ENCODE results near the gene FAT3.

Gene FAT3

DNA sequence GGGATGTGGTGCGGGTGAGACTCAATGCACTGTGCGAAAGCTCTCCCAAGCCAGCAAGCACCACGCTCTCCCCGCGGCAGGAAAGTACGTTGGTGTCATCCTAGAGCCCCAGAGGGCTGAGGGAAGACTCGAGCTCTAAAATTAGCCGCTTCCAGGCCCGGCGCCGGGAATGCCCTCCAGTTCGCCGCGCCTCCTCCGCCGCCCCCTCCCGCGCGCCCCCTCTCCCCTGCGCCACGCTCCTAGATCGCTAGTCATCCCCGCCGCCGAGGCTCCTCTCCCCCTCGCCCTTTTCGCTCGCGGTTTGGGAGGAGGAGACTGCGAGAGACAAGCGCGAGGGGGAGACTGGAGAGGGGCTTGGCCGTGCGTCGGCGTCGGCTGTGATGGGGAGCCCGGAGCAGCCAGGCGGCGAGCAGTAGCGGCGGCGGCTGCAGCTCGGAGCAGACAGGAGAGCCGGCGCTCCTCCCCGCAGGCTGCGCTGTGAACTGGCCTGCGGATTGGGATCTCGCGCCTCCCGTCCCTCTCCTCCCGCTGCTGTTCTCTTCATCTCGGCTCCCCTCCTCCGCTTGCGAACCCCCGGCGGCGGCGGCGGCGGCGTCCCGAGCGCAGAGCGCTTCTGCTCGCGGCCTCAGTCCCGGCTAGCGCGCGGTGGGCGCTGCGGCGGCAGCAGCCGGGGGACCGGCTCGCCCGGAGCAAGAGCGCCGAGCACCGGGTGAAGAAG lies at the start of gene FAT3:
Gene FAT3 (plus strand): TSS at position 412 of the 718 bp plus-strand sequence. CDS start 127,295 bp downstream, outside the sequence.
- in situ Hi-C loops (cut with HindIII; ENCODE audit: low sequenced_read_pairs): no loop called here

DNA sequence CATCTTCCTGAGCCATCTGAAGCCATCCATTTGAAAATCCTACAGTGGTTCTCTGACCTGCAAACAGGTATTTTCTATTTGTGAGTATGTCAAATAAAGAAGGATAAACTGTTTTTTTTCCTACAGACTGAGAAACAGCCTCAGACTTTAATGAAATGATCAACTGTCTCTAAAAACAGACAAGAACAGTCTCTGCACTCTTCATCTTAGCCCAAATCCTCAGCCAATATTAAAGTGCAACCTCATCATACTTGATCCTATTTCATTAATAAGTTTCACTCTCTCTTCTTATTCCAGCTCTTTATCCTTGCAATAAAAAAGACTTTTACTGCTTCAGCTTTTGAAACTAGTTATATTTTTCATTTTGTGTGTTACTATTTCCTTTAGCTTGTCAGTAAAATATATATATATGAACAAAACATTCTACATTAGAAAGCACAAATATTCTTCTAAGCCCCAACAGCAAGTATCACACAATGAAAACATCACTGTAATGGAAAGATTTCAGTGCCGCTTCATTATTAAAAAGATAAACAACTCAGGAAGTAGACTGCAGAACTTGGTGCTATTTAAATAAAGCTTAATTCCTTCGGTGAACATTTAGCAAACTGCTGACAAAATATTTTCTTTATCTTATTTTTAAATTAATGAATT lies 45.5 kb upstream of the FAT3 start:
- in situ Hi-C loops (cut with HindIII; ENCODE audit: low sequenced_read_pairs): no loop called here

DNA sequence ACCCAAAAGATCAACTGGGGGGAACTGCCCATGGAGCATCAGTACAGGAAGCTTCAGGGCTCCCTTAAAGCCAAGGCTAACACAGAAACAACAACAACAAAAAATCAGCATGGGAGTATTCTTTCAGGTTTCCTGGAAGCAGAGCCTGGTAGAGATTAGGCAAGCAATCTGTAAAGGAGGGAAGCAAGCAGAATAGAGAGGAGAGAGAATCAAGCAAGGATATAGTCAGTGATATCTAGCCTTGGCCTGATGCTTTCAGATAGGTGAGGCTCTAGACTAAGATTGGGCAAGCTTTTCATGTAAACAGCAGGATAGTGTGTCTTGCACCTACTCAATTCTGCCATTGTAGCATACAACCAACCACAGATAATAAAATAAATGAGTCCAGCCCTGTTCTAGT lies 44.4 kb upstream of the FAT3 start:
- in situ Hi-C loops (cut with HindIII; ENCODE audit: low sequenced_read_pairs): no loop called here

DNA sequence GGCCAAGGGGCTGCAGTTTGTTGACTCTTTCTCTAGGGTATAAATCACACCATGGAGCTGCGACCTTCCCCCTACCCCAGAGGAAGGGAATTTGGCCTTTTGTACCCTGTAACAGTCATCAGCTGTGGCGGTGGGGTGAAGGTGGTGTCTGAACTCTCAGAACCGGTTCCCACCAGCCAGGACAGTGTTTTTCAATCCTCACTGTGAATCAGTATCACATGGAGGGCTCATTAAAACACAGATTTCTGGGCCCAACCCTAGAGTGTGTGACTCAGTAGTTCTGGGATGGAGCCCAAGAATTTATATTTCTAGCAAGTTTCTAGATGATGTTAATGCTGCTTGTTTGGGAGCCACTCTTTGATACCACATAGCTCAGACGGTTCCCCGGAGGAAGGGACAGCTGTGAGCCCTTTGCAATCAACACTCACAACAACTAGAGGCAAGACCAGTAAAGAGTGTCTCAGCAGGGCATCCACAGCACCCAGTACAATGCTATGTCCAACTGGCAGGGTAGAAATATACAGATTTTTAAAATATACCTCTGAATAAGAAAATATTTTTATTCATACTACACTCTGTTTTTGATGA lies 43.9 kb upstream of the FAT3 start:
- in situ Hi-C loops (cut with HindIII; ENCODE audit: low sequenced_read_pairs): no loop called here

DNA sequence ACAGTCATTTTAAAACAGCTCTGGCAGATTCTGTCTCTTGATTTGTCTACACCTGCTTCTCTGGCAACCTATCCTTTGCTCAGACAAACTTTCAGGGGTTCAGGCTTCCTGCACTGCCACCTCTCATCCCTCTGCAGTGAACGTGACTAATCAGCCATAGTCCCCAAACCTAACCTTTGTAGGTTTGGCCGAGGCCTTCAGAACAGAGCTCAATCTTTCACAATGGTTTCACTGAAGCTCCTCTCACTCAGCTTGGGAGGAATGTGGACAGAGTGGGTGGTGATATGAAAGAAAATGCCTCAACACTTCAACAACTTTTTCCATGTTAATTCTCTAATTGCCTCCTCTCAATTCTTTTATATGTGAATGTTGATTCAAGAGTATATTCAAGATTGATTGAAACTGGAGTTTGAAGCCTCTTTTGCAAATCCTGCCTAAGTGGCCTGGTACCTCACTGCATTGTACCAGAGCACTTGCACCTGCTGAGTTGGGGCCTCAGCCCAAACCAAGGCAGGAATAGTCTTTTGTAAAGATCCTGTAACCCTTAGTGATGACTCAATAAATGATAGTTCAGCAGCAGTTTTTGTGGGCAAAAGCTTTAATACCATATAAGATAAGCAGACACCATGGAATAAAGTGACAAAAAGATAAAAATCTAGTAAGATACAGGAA lies 33.9 kb upstream of the FAT3 start:
- in situ Hi-C loops (cut with HindIII; ENCODE audit: low sequenced_read_pairs): no loop called here

DNA sequence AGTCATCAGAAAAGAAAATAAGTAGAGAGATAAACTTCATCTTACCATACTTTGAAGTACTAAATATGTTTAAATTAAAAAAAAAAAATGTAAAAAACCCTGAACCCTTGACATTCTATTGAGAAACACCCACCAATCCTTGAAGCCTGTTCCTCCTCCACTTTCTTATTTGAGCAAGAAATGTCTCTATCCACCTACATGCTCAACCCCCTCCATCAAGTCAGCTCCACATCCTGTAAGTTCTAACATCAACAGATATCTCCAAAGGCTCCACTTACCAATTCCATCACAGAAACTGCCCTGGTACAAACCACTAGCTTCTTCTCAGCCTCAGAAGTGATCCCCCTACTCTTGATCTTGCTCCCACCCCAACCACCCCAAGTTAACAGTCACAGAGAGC lies 32.5 kb upstream of the FAT3 start:
- in situ Hi-C loops (cut with HindIII; ENCODE audit: low sequenced_read_pairs): no loop called here

DNA sequence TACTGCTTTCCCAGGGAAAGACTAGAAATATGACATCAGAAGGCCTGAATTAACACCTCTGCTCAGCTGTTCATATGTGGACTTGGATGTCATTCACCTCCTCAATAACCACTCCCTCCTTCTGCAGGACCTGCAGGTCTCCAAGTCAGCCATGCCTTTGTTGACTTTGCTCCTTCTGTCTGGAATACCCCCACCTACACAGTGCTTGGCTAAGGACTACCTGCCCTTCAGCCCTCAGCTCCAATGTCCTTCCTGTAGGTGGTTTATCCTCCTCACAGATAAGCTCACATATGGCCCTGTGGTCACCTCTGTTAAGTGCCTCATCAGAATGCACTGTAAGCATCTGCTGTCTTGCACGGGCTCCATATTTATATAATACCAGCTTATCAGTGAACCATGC lies 26.4 kb upstream of the FAT3 start:
- in situ Hi-C loops (cut with HindIII; ENCODE audit: low sequenced_read_pairs): no loop called here

- in situ Hi-C loops (cut with HindIII; ENCODE audit: low sequenced_read_pairs): no loop called here
These were observed 24.6 kb upstream of the FAT3 start for GRCh38 chr11:92199991-92200390.

GRCh38 chr11:92204731-92205130 lies 19.9 kb upstream of the FAT3 start:
- in situ Hi-C loops (cut with HindIII; ENCODE audit: low sequenced_read_pairs): no loop called here

GRCh38 chr11:92206441-92206840 lies 18.2 kb upstream of the FAT3 start:
- in situ Hi-C loops (cut with HindIII; ENCODE audit: low sequenced_read_pairs): no loop called here

DNA sequence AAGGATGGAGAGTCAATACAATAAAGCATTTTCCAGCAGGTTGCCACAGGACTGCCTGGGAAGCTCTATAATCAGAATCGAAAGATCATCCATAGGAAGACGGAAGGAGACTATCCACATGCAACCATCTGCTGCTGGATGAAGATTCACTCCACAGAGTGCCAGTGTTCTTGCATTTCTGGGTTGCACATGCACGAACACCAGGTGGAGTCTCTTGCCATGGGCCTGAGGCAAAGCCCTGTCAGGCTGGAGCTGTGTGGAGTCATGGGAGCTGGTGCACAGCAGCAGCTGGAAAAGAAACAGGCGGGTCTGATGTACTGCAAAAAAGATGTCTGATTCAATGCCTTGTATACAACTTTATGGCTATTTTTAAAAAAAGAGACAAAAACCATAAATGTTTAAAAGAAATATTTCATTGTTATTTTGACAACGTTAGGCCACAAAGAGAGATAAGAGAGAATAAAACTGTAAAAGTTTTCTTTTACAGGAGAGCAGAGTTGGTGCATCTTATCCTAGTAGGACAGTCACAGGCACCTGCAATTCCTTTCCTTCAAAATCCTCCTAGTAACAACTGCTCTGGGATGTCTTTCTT lies 12.9 kb upstream of the FAT3 start:
- in situ Hi-C loops (cut with HindIII; ENCODE audit: low sequenced_read_pairs): no loop called here

DNA sequence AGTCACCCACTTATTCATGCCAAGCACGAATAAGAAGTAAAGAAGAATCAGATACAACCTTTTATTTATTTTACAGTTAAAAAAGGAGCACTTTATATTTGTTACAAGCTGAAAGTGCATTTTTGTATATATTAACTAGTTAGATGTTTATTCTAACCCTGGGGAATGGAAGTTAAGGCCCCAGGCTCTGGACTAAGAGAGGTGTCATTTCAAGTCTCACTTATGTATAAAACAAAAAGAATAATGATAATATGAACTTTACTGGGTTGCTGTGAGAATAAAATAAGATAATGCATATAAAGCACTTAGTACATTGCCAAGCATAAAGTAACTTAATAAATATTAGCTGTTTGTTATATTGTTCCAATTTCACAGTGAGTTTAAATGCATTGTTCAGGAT lies 12.1 kb upstream of the FAT3 start:
- in situ Hi-C loops (cut with HindIII; ENCODE audit: low sequenced_read_pairs): no loop called here

DNA sequence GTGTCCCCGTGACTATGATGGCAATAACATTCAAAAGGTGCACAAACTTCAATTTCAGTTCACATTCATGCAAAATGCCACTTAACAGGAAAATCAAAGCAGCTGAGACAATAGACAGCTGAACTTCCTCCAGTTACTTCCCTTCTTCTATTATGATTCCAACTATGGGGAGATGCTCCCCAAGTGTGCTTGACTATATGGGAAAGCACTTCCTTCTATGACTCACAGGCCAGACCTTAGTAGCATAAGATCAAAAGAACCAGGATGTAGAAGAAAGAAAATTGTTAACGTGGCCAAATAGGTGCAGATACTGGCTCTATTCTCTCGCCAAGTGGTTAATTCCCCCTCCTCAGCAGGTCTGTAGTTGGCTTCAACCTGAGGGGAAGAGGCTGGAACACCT lies 7.8 kb upstream of the FAT3 start:
- in situ Hi-C loops (cut with HindIII; ENCODE audit: low sequenced_read_pairs): no loop called here

DNA sequence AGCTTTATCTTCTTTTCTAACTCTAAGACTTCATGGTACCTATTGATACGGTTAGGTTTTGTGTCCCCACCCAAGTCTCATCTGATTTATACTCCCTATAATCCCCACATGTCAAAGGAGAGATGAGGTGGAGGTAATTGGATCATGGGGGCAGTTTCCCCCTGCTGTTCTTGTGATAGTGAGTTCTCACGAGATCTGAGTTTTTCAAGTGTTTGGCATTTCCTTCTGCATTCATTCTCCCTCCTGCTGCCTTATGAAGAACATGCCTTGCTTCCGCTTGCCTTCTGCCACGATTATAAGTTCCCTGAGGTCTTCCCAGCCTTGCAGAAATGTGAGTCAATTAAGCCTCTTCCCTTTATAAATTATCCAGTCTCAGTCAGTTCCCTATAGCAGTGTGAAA lies 5.1 kb upstream of the FAT3 start:
- in situ Hi-C loops (cut with HindIII; ENCODE audit: low sequenced_read_pairs): no loop called here

DNA sequence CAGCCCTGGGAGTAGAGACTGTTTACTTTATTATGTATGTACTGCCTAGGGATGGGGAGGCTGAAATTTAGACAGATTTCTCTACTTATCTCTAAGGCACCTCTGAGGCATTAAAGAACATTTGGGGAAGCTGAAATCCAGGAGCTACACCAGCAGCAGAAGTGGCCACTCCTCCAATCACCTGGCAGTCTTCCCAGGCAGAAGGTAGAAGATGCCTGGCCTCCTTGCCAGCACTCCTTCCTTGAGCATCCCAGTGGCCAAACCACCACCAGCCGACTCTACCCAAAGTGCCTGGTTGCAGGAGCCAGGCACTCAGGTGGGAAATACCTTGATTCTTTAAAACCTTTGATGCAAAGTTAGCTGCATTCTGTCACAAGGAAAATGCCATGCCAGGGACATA lies 1.9 kb upstream of the FAT3 start:
- in situ Hi-C loops (cut with HindIII; ENCODE audit: low sequenced_read_pairs): no loop called here

DNA sequence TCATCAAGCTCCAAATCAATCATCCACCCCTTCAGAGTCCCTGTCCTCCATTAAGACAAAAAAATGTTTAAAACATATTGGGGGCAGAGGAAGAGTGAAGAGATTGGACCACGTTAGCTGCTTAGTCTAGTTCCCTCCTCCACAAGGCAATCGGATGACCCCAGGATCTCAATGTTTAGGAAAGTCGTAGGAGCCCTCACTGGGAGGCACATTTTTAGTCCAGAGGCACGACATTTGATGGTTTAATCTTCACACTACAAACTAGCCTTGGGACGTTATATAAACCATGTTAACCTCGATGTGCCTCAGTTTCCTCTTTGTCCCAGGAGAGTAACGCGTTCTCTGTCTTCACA lies 588 bp upstream of the FAT3 start:
- in situ Hi-C loops (cut with HindIII; ENCODE audit: low sequenced_read_pairs): no loop called here

GRCh38 chr11:92225125-92225567 lies 528 bp downstream of the FAT3 start:
- in situ Hi-C loops (cut with HindIII; ENCODE audit: low sequenced_read_pairs): no loop called here

DNA sequence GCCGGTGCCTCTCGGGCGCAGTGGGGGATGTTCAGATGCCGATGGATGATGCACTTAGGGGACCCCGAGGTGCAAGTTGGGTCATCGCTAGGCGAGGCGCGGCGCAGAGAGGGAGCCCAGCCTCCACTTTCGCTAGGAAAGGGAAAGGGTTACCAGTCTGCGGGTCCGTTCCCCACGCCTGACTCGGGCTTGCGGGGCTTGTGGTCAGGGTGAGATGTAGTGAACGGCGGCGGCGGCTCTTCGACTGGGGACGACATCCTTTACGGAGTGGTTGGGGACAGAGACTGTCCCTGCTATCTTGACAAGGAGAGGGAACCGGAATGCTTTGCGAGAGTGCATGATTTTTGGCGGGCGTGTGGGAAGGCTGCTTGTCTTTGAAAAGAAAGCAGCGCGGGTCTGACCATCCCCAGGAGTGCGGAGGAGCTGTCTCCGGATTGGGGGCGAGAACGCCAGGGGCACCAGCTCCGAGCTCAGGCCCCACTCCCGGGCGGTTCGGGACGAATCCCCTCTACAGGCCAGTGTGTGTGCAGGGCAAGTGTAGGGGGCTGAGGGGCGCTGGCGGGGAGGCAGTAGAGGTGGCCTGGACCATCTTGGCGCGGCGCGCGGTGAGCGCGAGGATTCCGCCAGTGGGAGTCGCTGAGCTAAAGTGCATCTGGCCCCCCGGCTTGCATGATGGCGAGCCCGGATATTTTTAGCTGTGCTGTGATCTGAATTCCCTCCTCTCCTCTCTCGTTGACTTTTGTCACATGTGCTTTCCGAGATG lies 1.1 kb downstream of the FAT3 start:
- in situ Hi-C loops (cut with HindIII; ENCODE audit: low sequenced_read_pairs): no loop called here

DNA sequence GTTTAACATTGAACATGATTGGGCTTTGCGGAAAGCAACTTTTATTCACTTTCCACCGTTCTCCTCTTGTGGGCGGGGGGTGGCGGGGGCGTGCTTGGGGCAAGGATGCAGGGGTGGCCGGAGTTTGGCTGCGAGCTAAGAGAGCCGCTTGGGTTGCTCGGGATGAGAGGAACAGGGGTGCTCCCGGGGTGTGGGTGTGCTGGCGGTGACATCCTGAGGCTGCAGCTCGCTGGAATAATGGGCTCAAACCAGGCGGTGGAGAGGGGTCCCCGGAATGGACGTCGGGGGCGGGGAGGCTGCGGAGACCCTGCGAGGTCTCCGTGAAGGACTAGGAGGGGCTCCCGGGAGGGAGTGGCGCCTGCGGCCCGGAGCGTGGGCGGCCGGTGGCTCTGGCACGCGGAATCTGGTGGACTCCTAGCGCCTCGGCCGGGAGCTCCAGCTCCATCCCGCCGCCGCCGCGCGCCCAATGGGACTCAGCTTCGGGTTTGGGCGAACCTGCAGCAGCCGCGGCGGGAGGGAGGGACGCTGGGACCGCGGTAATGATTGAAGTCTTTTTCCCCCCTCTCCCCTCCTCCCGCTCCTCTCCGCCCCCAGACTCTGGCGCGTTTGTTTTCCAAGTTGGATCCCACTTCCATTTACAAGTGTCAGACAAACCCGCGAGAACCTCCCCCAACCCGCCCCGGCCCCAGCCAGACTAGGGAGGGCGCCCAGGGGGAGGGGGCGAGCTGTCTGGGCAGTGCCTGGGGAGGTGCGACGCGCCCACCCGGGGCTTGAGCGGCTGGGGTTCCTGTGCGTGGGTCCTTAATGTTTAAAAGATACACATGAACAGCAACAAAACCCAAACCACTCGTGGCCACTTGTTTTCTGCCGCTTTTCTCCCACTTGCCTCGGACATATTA lies 2.0 kb downstream of the FAT3 start:
- in situ Hi-C loops (cut with HindIII; ENCODE audit: low sequenced_read_pairs): no loop called here

Measured in endothelial cell of hepatic sinusoid (primary cell).